Posterior vena cava (tissue), 2 donors: ENCODE results near the gene SLC12A7. TPM values are rescaled to one million over a fixed set of nuclear protein-coding genes. Genes with fewer than 3 reads are reported as not detected.
A peak's percentile ranks its signal among the peaks of the same experiment; 100 is the strongest.
"Not testable (repeated sequence)": the region's sequence is repeated elsewhere in the genome, so short reads cannot be mapped to it uniquely, and the experiment has no call there.

Experiments used
- DNase-seq: peaks from one replicate; pipeline ENCODE4 v3.0.0-alpha.2; 2020; ENCODE audit warnings: low spot score
- intact Hi-C, 2 donors: fragments of 100-400 bp; cut with DNase I; formaldehyde crosslinking; loops; one replicate each; pipeline versions ENCODE4 v1.14.1 to v1.14.2; 2022 to 2023
- total RNA-seq, 2 donors: library from RNA; stranded (reverse); fragmentation: NEBNext Ultra II Directional; extraction: Animal tissue kit (Norgen Biotek cat#: 25700); gene quantifications; one replicate each; pipeline ENCODE4 v1.2.1, GENCODE V29; 2021
- donor health status: DM: yes; HTN: yes; CAD: no.
- donor health status: DM: yes; HTN: yes; CAD: no.

The SLC12A7 gene
- total RNA-seq, 2 donors from 2014 or later, result 23.8 to 34.6 TPM

DNA sequence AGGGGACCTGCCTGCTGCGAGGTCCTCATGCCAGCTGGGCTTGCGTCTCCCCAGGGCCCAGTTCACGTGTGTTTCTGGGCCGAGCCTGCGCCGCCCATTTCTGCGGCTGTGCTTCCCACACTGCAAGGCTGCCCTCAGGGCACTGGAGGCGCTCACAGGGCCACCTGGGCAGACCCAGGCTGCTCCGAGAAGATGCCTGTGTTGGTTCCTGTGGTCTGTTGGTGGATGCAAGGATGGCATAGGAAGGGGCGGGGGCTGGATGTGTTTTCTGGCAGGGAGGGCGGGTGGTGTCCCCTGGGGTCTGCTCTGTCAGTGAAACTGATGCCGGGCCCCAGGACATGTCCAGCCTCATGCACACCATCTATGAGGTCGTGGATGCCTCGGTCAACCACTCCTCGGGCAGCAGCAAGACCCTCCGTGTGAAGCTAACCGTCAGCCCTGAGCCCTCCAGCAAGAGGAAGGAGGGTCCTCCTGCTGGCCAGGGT, 77.4 kb downstream of the SLC12A7 start:
- intact Hi-C loops, result no loop called here
- DNase-seq, result peak; percentile 78

DNA sequence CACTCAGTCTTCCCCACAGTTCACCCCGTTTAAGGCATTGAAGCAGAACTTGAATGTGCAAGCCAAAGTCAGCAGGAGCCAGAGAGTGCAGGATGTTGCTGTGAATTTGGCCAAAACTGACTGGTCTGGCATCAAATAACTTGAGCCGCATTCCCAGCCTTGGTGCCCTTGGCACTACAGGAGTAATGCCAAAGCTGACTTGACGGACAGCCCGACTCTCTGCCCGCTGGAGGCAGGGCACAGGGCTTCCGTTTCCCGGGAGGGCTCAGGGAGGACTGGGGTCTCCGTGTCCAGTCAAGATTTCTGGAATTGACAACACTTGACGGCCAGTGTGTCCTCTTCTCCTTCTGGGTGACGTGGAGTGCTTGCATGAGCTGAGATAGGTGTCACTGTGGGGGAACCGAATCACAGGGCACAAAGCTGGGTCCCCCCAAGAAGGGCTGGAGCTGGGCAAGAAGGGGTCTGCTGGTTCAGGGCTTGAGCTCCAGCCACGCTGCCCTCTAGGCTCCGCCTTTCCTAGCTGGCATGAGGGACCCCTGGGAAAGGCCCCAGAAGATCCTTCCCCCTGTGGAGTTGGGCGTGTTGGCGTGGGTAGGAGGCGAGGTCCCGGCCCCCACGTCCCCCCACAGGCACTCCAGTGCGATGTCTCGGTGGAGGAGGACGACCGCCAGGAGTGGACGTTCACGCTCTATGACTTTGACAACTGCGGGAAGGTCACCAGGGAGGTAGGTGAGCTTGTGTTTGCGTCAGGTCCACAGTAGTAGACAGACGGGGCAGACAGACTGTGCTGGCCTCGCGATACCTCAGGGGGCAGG, 78.0 kb downstream of the SLC12A7 start:
- intact Hi-C loops, result no loop called here
- DNase-seq, result no peak

DNA sequence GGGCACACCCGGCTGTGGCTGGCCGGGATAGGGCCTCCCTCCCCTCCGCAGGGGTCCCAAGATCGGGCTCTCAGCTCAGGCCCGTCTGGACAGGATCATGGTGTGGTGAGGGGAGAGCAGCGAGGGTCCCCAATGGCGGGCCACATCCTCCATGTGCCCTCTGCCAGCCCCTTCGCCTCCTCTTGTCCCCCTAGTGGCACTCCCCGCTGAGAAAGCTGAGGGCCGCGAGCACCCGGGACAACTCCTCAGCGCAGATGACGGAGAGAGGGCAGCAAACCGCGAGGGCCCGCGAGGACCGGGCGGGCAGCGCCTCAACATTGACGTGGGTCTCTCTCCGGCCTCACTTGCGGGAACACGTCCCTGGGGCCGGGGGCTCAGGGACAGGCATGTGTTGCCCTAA, 78.7 kb downstream of the SLC12A7 start:
- intact Hi-C loops, result no loop called here
- DNase-seq, result no peak

DNA sequence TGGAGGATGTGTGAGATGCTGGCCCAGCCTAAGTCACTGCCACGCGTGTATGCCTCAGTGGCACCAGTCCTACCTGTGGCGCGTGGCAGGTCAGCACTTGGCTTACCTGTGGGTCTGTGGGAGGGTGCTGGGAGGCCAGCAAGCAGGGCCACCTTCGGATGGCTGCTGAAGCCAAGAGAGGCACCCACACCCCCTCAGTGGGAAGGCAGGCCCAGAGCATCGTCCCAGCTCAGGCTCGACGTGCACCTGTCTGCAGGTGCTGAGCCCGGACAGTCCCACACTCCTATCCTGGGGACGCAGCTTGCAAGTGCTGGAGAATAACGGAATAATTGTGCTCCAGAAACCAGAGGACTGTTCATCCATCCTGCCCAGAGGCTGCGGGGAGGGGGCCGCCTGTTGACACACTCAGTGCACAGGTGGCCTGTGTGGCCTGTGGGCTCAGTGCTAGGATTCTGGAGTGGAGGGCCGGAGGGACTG, 79.3 kb downstream of the SLC12A7 start:
- DNase-seq, result peak; percentile 69
- intact Hi-C loops, result no loop called here

DNA sequence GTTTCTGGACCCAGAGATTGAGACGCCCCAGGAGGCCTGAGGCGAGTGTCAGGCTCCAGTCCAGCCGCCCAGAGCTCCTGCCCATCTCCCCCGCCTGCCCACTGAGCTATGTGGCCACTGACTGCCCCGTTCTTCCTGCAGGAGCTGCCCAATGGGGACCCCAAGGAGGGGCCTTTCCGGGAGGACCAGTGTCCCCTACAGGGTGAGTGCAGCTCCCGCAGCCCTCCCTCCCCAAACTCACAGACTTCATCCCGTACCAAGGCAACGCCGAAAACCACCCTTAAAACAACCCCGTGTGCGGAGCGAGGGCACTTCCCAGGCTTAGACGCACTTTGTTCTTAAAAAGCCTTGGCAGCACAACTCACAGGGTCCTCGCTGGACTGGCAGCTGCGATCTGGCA, 79.9 kb downstream of the SLC12A7 start:
- intact Hi-C loops, result no loop called here
- DNase-seq, result peak; percentile 68

DNA sequence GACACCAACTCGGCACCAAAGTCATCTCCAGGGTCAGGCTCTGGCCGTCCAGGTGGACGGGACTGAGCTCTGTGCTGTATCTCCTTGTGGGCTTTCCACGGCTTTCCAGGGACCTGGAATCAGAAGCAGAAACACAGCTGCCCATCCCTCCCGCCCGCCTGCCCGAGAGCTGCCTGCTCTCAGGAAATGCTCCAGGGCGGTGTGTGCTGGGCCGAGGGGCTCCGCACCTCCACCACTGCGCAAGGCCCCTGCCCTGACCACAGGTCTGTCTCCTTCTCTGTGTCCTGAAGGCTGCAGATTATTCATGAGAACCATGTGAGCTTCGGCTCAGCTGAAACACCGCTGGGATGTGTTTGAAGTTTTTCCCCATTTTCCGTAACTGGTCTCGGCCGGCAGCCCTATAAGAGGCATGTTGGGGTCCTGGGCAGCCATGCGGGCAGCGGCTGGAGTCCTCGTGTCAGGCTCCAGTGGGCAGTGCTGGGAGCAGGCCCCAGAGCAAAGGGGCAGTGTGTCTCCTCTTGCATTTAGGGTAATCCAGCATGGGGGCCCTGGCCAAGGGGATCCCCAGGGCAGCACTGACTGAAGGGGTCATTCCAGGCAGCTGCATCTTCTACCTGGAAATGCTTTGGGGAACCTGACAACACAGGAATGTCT, 80.4 kb downstream of the SLC12A7 start:
- intact Hi-C loops, result no loop called here
- DNase-seq, result no peak

DNA sequence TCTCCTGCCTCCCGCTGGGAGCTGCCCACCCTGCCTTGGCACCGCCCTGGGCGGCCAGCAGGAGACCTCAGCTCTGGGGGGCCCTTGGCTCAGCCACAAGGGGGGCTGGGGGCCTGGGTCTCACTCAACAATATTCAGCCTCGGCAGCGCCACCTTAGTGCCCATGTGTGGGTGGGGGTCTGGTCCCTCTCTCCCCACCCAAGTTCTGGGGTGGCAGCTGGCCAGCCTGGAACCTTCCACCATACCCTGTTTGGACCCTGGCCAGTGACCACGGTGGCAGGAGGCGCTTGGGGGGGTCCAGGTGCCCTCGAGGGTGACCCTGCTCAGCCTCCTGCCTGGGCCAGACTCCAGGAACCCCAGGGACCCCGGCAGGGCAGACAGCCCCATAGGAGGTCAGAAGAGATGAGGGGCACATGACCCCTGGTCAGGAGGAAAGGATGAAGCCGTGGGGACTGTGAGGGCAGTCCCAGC, 81.0 kb downstream of the SLC12A7 start:
- intact Hi-C loops, result no loop called here
- peak; percentile 68 for DNase-seq

DNA sequence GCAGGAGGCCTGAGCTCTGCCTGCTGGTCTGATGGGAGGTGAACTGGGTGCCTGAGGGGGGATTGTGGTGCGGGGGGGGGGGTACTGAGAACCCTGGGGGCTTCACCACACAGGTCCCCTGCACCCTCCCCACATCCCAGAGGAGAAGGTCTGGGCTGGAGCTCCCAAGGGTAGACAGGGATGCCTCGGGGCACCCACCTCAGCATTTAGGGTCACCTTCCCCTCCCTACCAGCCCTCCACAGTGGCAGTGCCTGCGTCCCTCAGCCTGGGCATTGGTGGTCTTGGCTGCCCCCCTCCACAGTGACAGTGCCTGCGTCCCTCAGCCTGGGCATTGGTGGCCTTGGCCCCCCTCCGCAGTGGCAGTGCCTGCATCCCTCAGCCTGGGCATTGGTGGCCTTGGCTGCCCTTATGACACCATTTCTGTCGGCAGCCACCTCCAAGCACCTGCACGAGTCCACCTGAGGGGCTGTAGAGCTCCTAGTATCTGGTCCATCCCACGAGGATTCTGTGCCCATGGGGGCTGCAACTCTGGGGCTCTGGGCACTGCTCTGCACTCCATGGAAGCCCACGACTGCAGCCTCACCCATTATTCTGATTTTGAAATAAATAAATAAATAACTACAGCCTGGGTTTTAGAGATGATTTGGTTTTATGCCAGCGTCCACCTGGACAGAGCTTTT, 81.8 kb downstream of the SLC12A7 start:
- DNase-seq, result peak; percentile 51
- intact Hi-C loops, result no loop called here

DNA sequence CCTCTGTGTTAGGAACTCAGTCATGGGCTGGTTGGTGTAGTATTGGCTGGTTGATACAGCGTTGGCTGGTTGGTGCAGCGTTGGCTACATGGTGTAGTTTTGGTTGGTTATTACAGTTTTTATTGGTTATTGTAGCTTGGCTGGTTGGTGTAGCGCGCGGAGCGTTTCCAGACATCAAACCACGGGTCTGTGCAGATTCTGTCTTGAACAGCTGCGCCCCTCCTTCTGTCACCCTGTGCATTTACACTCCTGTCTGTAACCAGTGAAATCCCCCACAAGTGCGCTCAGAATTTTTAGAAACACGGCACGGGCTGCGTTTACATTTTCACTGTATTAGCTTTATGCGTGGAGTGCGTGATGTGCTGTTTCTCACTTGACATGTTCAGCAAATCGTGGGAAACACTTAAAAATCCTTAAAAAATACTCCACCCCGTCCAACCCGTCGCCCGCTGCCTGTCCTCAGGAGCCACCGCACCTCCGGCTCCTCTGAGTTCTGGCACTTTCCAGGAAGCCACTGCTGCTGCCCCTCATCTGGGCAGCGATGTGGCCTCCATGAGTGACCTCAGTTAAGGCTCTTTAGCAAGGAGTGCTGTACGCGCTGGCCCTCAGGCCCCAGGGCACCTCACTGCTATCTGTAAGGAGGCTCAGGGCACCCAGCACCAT, 82.5 kb downstream of the SLC12A7 start:
- intact Hi-C loops, result no loop called here
- peak; percentile 48 for DNase-seq

DNA sequence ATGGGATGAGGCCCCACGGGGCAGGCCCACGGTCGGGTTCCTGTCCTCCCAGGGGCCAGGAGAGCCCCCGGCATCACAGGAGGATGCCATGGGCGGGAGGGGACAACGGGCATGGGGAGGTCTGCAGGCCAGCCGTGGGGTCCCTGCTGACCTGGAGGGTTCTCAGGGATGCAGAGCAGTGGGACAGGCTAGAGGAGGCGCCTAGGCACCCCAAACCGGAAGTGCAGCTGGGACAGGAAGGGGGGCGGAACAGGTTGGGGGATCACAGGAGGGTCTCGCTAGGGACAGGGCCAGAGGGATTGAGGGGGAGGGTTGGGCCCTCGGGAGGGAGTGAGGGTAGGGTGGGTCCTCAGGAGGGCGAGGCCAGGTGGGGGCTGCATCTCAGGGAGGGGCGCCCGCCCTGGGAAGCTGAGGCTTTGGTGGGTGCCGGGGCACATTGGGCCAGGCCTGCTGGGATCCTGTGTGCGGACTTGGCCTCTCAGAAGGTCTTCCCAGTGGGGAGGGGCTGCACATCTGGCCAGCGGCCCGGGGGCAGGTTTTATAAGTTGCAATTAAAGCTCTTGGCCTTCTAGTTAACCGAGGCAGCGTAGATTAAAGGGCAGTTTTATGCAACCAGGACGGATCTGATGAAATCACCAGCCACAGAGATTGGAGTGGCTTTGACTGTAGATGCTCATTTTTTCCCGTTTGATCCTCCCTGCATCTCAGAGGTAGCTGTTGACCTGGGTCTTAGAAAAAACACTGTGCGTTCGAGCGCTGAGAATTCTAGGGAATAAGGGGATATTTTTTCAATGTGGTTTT, 83.2 kb downstream of the SLC12A7 start:
- DNase-seq, result peak; percentile 73
- intact Hi-C loops, result no loop called here

DNA sequence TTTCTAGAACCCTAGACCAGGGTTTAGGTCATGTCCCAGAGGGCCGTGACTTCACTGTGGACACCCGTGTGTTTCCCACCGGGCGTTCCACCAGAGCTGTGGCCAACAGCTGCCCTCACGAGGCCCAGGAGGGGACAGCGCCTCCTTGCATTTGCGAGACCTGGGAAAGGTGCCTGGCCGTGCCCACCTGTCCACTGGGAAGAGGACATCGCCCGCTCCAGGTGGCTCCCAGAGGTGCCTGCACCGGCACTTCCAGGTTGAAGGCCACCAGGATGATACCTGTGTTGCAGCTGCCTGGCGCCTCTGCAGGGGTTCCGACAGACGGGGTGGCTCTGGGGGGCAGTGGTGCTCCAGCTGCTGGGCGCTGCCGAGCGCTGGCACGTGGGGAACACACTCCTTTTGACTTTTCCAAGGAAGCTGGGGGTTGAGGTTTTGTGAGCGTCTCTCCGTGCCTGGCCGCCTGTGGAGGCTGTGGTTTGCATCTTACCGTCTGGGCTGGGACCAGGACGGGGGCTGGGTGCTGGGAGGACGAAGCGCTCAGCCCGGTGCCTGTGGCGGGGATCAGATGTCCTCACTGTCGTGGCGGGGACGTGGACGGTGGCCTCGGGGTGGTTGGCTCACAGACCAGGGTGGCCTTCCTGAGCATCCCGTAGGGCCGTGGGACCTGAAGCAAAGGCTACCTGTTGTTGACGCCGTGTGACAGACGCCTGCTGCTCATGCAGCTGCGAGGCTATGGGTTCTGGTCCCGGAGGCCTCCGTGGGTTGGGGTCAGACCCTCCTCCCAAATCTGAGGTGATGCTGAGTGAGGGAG, 84.0 kb downstream of the SLC12A7 start:
- intact Hi-C loops, result no loop called here
- peak; percentile 65 for DNase-seq

DNA sequence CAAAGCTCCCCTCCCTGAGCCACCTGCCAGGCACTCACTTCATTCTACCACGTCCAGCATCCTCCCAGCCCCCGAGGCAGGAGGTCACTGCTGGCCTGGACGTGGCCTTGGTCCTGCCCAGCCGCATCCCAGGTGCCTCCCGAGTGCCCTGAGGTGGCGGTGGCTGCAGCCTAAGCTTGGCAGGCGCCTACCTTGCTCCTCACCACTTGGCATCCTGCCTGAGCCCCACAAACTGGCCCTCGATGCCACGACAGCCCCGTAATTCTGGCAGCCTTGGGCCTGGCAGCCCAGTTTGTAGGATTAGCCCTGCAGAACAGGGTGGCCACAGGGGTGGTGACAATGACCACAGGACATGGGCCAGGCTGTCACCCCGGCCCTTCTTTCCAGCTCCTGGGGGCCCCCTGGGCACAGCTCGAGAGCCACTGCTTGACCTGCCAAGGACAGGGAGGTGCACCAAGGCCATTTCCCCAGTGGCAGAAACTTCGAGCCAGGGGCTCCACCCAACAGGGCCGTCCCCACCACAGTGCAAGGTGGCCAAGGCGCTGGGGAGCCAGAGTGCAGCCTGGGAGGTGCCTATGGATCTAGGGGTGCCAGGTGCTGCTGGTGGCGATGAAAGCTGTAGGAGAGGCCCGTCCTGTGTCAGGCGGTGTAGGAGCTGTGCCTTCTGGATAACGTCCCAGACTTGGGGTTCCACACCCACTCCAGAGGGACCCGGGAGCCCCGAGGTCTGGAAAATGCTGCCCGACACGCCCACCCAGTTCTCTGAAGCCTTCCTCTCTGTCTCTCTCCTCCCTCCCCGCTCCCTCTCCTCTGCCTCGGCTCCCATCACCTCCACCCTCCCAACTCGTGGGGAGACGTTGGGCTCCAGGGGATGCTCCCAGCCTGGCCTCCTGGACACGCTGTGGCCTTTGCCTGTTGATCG, 84.9 kb downstream of the SLC12A7 start:
- intact Hi-C loops, result no loop called here
- peak; percentile 79 for DNase-seq

DNA sequence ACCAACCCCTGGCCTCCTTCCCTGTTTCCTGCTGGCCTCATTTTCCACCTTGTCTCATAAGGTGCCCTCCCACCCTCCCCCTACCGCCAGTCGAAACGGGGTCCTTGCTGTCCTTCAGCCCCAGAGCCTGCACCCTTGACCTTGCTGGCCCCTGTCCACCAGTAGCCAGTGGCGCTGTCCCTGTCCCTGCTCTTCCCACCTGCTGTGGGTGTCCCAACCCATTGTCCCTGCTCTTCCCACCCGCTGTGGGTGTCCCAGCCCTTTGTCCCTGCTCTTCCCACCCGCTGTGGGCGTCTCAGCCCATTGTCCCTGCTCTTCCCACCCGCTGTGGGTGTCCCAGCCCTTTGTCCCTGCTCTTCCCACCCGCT, 89.9 kb downstream of the SLC12A7 start:
- DNase-seq, result peak; percentile 50
- intact Hi-C loops, result not testable (repeated sequence)

DNA sequence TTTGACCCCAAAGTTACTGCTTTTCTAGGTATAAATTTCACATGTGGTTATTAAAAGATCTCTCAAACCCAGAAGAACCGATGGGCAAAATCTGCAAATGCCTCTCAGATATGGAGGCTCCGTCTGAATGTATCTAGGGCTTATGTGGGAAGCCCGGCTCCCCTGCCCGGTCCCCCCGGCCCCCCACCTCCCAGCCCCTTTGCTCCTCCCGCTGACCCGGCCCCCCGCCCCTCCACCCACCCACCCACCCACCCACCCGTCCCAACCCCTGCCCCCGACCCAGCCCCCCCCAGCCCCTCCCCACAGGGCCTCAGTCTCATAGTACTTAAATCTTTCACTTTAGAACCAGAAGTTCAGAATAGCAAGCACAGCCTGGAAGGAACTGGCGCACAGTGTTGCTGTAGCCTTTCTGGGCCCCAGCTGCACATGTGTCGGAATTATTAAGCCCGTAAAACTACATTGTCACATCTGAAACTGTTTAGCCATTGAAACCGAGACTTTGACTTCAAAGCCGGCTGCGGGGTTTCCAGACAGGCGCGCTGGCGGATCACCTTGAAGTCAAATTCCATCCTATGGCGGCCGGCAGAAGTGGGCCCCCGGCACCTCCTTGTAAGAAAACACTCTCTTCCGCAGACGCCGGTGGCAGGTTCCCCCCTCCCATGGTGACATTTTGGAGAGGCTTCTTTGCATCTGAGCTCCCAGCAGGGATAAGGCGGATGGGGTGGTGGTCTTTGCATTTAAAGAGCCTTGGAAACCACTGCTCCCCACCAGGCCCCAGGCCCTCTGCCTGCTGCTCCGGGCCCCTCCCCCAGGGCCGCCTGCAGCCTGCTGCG, 90.5 kb downstream of the SLC12A7 start:
- intact Hi-C loops, result no loop called here
- peak; percentile 69 for DNase-seq

DNA sequence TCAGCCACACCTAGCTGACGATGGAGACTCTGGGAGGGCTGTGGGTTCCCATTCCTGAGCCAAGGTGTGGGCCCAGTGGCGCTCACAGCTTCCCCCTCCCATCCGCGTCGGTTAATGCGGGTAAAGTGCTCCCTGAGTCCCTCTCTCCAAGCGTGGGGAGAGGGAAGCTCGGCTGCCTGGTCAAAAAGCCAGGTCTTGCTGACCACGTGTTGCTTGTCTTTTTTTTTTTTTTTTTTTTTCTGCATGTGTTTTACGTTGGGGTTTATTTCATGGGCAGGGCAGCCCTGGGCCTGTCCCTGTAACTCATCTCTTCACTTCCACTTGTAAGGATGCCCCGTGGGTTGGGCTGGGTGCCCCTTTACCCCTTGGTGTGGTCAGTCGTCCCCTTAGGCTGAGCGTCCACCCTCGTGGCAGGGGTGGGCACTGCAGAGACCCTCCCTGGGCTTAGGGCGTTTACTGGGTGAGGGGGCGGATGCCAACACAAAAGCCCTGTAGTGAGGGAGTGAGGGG, 91.4 kb downstream of the SLC12A7 start:
- DNase-seq, result peak; percentile 46
- intact Hi-C loops, result no loop called here
